ENCODE results near the gene SNRK. TPM values are rescaled to one million over a fixed set of nuclear protein-coding genes. Genes with fewer than 3 reads are reported as not detected.
A peak's percentile ranks its signal among the peaks of the same experiment; 100 is the strongest.

SNRK gene
- 25.2 and 26.1 TPM in 2 replicates for total RNA-seq (ENCODE audit: low replicate concordance)

- H3K27ac Mint-ChIP-seq: peak within 1 kb of the TSS; percentile 92
Observed at GRCh38 chr3:43286115-43286840, at the start of gene SNRK. SNRK (plus strand) TSS chr3:43286540; CDS start chr3:43303204, 16,664 bp downstream.

GRCh38 chr3:43238801-43239200, 47.5 kb upstream of the SNRK start:
- H3K4me3 ChIP-seq: no peak overlapping the region
- Mint-ChIP-seq H3K4me1 (no peaks in the 10 kb centered on the region), H3K27me3 (ENCODE audit: insufficient read depth, low read depth) (no peaks in the 10 kb centered on the region), H3K27ac (no peak overlapping the region), H3K4me3 (no peak overlapping the region), H3K9me3 (no peaks in the 10 kb centered on the region), H3K36me3 (no peaks in the 10 kb centered on the region)
- TF ChIP-seq CTCF (IDR thresholded peaks at IDR 0.05): no peak
- H4K20me1 ChIP-seq (ENCODE audit: low read depth): no peaks in the 10 kb centered on the region
- H2AFZ ChIP-seq (replicated peaks): no peak overlapping the region
- H3K4me1 ChIP-seq: no peaks in the 10 kb centered on the region
- no peaks in the 10 kb centered on the region for H3F3A ChIP-seq (ENCODE audit: low read depth)
- H3K79me2 ChIP-seq (ENCODE audit: low read depth): no peaks in the 10 kb centered on the region
- no peaks in the 10 kb centered on the region for H3K36me3 ChIP-seq
- H3K4me2 ChIP-seq: no peak overlapping the region
- H3K9me3 ChIP-seq (ENCODE audit: low read depth): no peaks in the 10 kb centered on the region
- no peak for DNase-seq (ENCODE audit: low spot score)
- no peak overlapping the region for H3K9ac ChIP-seq
- H3K27ac ChIP-seq: no peak overlapping the region
- H3K27me3 ChIP-seq: no peaks in the 10 kb centered on the region

More at GRCh38 chr3:43286115-43286840, at the start of gene SNRK:
- Mint-ChIP-seq H3K4me3 (peak within 1 kb of the TSS; percentile 96), H3K27me3 (ENCODE audit: insufficient read depth, low read depth) (peaks cover 5% of the 10 kb centered on the region), H3K4me1 (peaks cover 17% of the 10 kb centered on the region), H3K36me3 (peaks cover 6% of the 10 kb centered on the region), H3K9me3 (no peaks in the 10 kb centered on the region)
- Histone ChIP-seq H3K4me2 (peak within 1 kb of the TSS; percentile 80), H3K36me3 (no peaks in the 10 kb centered on the region), H4K20me1 (ENCODE audit: low read depth) (peaks cover 44% of the 10 kb centered on the region), H3K9me3 (ENCODE audit: low read depth) (no peaks in the 10 kb centered on the region), H3K4me1 (peaks cover 26% of the 10 kb centered on the region), H3F3A (ENCODE audit: low read depth) (peaks cover 11% of the 10 kb centered on the region), H3K9ac (peak within 1 kb of the TSS; percentile 73), H2AFZ (replicated peaks) (peak within 1 kb of the TSS; percentile 98), H3K4me3 (peak within 1 kb of the TSS; percentile 92), H3K79me2 (ENCODE audit: low read depth) (peaks cover 45% of the 10 kb centered on the region), H3K27me3 (peaks cover 10% of the 10 kb centered on the region), H3K27ac (no peak within 1 kb of the TSS)
- peak; percentile 94 for DNase-seq (ENCODE audit: low spot score)
- TF ChIP-seq EZH2phosphoT487 (IDR thresholded peaks at IDR 0.05) (no peak), CTCF (IDR thresholded peaks at IDR 0.05) (peak; percentile 43)

GRCh38 chr3:43239755-43240154, 46.6 kb upstream of the SNRK start:
- H3K27ac ChIP-seq: no peak overlapping the region
- no peaks in the 10 kb centered on the region for H3F3A ChIP-seq (ENCODE audit: low read depth)
- H3K4me3 ChIP-seq: no peak overlapping the region
- no peaks in the 10 kb centered on the region for H3K4me1 ChIP-seq
- H3K27me3 Mint-ChIP-seq (ENCODE audit: insufficient read depth, low read depth): no peaks in the 10 kb centered on the region
- H3K36me3 ChIP-seq: no peaks in the 10 kb centered on the region
- DNase-seq (ENCODE audit: low spot score): no peak
- H3K9me3 Mint-ChIP-seq: peaks cover 5% of the 10 kb centered on the region
- H3K27ac Mint-ChIP-seq: no peak overlapping the region
- no peaks in the 10 kb centered on the region for H3K79me2 ChIP-seq (ENCODE audit: low read depth)
- H3K27me3 ChIP-seq: no peaks in the 10 kb centered on the region
- no peaks in the 10 kb centered on the region for H3K4me1 Mint-ChIP-seq
- H3K4me2 ChIP-seq: no peak overlapping the region
- H3K9me3 ChIP-seq (ENCODE audit: low read depth): no peaks in the 10 kb centered on the region
- no peaks in the 10 kb centered on the region for H4K20me1 ChIP-seq (ENCODE audit: low read depth)
- no peak overlapping the region for H3K9ac ChIP-seq
- no peak for TF ChIP-seq EZH2 (IDR thresholded peaks at IDR 0.05)
- TF ChIP-seq CTCF (IDR thresholded peaks at IDR 0.05): no peak
- no peak for TF ChIP-seq EZH2phosphoT487 (IDR thresholded peaks at IDR 0.05)
- H3K4me3 Mint-ChIP-seq: no peak overlapping the region
- no peaks in the 10 kb centered on the region for H3K36me3 Mint-ChIP-seq
- H2AFZ ChIP-seq (replicated peaks): no peak overlapping the region

Data from neural progenitor cell (in vitro differentiated cells).